ENCODE measurements around the gene NCK2.

Gene NCK2

GRCh38 chr2:105903051-105903674 lies 158.5 kb downstream of the NCK2 start:
- H3K9ac ChIP-seq (ENCODE audit: low read length), result no peak overlapping the region
- H3K9me3 ChIP-seq (ENCODE audit: low read length), result no peaks in the 10 kb centered on the region
- H3K36me3 ChIP-seq (ENCODE audit: insufficient read depth, low read length), result no peaks in the 10 kb centered on the region
- H3F3A ChIP-seq (ENCODE audit: insufficient read depth, low read length), result no peaks in the 10 kb centered on the region
- H3K4me2 ChIP-seq (ENCODE audit: low read length), result no peak overlapping the region
- H3K9me2 ChIP-seq (ENCODE audit: low read depth, low read length), result no peaks in the 10 kb centered on the region
- no peaks in the 10 kb centered on the region for H3K27me3 ChIP-seq (ENCODE audit: insufficient read depth, low read length)
- H2AFZ ChIP-seq (ENCODE audit: low read length), result no peak overlapping the region
- TF ChIP-seq EZH2 (IDR thresholded peaks at IDR 0.05; ENCODE audit: borderline replicate concordance, low read length) (no peak), CTCF (IDR thresholded peaks at IDR 0.05; ENCODE audit: low read length) (no peak)
- H3K79me2 ChIP-seq (ENCODE audit: insufficient read depth, low read length), result no peaks in the 10 kb centered on the region
- no peak overlapping the region for H3K27ac ChIP-seq (ENCODE audit: low read depth, low read length, poor library complexity, severe bottlenecking)
- no peaks in the 10 kb centered on the region for H3K4me1 ChIP-seq (ENCODE audit: insufficient read depth, low read length, severe bottlenecking)
- H4K20me1 ChIP-seq (ENCODE audit: insufficient read depth, low read length), result no peaks in the 10 kb centered on the region
- H3K4me3 ChIP-seq (ENCODE audit: low read depth, low read length, poor library complexity, severe bottlenecking), result no peak overlapping the region

- no peaks in the 10 kb centered on the region for H3K4me1 ChIP-seq (ENCODE audit: insufficient read depth, low read length, severe bottlenecking)
- no peak overlapping the region for H3K9ac ChIP-seq (ENCODE audit: low read length)
- H3K4me3 ChIP-seq (ENCODE audit: low read depth, low read length, poor library complexity, severe bottlenecking), result no peak overlapping the region
- no peaks in the 10 kb centered on the region for H3F3A ChIP-seq (ENCODE audit: insufficient read depth, low read length)
- no peaks in the 10 kb centered on the region for H3K79me2 ChIP-seq (ENCODE audit: insufficient read depth, low read length)
- TF ChIP-seq CTCF (IDR thresholded peaks at IDR 0.05; ENCODE audit: low read length) (no peak), EZH2 (IDR thresholded peaks at IDR 0.05; ENCODE audit: borderline replicate concordance, low read length) (no peak)
- H3K27me3 ChIP-seq (ENCODE audit: insufficient read depth, low read length), result no peaks in the 10 kb centered on the region
- H3K9me3 ChIP-seq (ENCODE audit: low read length), result no peaks in the 10 kb centered on the region
- no peaks in the 10 kb centered on the region for H4K20me1 ChIP-seq (ENCODE audit: insufficient read depth, low read length)
- no peak overlapping the region for H3K27ac ChIP-seq (ENCODE audit: low read depth, low read length, poor library complexity, severe bottlenecking)
- H3K36me3 ChIP-seq (ENCODE audit: insufficient read depth, low read length), result no peaks in the 10 kb centered on the region
- no peaks in the 10 kb centered on the region for H3K9me2 ChIP-seq (ENCODE audit: low read depth, low read length)
- H2AFZ ChIP-seq (ENCODE audit: low read length), result no peak overlapping the region
- no peak overlapping the region for H3K4me2 ChIP-seq (ENCODE audit: low read length)
These were observed 160.2 kb downstream of the NCK2 start for GRCh38 chr2:105904938-105905337.

GRCh38 chr2:105906481-105906880 lies 161.8 kb downstream of the NCK2 start:
- no peaks in the 10 kb centered on the region for H3K9me3 ChIP-seq (ENCODE audit: low read length)
- no peaks in the 10 kb centered on the region for H3K79me2 ChIP-seq (ENCODE audit: insufficient read depth, low read length)
- no peak overlapping the region for H2AFZ ChIP-seq (ENCODE audit: low read length)
- H3K4me3 ChIP-seq (ENCODE audit: low read depth, low read length, poor library complexity, severe bottlenecking), result no peak overlapping the region
- no peaks in the 10 kb centered on the region for H3K27me3 ChIP-seq (ENCODE audit: insufficient read depth, low read length)
- no peaks in the 10 kb centered on the region for H3F3A ChIP-seq (ENCODE audit: insufficient read depth, low read length)
- no peaks in the 10 kb centered on the region for H3K36me3 ChIP-seq (ENCODE audit: insufficient read depth, low read length)
- no peak overlapping the region for H3K4me2 ChIP-seq (ENCODE audit: low read length)
- H3K27ac ChIP-seq (ENCODE audit: low read depth, low read length, poor library complexity, severe bottlenecking), result no peak overlapping the region
- H4K20me1 ChIP-seq (ENCODE audit: insufficient read depth, low read length), result no peaks in the 10 kb centered on the region
- H3K9me2 ChIP-seq (ENCODE audit: low read depth, low read length), result no peaks in the 10 kb centered on the region
- TF ChIP-seq CTCF (IDR thresholded peaks at IDR 0.05; ENCODE audit: low read length) (no peak), EZH2 (IDR thresholded peaks at IDR 0.05; ENCODE audit: borderline replicate concordance, low read length) (no peak)
- H3K9ac ChIP-seq (ENCODE audit: low read length), result no peak overlapping the region
- H3K4me1 ChIP-seq (ENCODE audit: insufficient read depth, low read length, severe bottlenecking), result no peaks in the 10 kb centered on the region
